Activated CD8-positive, alpha-beta memory T cell treated with anti-CD3 and anti-CD28 coated beads, Interleukin-2, amount 50 U/mL, for 48 hours (primary cell): ENCODE data around the gene CD200R1.

ENCODE experiments used
- DNase-seq: peaks from one replicate; pipeline ENCODE4 v3.0.0-alpha.2; 2020

The CD200R1 gene

GRCh38 chr3:112884678-112885290 lies 90.1 kb downstream of the CD200R1 start:
- DNase-seq: no peak

DNA sequence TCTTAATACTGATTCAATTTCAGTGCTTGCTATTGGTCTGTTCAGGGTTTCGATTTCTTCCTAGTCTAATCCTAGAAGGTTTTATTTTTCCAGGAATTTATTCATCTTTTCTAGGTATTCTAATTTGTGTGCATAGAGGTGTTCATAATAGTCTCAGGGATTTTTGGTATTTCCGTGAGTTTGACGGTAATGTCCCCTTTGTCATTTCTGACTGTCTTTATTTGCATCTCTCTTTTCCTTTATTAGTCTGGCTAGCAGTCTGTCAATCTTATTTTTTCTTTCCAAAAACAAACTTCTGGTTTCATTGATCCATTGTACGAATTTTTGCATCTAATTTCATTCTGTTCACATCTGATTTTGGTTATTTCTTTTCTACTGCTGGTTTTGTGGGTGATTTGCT lies 93.0 kb downstream of the CD200R1 start:
- no peak for DNase-seq

DNA sequence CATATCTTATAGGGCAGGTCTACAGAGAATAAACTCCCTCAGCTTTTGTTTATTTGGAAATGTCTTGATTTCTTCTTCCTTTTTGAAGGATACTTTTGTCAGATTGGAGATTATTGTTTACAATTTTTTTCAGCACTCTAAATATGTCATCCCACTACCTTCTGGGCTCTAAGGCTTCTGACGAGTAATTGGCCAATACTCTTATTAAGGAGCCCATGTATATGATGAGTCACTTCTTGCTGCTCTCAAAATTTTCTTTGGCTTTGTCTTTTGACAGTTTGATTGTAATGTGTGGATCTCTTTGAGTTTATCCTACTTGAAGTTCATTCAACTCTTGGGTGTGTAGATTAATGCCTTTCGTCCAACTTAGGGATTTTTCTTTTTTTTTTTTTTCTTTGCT lies 99.3 kb downstream of the CD200R1 start:
- no peak for DNase-seq

GRCh38 chr3:112874725-112875124 lies 100.2 kb downstream of the CD200R1 start:
- DNase-seq: no peak

DNA sequence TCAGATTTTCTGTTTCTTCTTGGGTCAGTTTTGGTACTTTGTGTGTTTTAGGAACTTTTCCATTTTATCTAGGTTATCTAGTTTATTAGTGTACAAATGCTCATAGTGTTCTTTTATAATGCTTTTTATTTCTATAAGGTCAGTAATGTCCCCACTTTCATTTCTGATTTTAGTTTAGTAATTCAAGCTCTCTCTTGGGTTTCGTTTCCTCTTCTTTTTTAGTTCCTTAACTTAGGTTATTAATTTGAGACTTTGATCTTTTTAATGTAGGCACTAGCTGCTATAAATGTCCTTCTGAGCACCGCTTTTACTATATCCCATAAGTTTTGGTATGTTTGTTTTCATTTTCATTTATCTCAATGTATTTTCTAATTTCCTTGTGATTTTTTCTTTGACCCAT lies 101.3 kb downstream of the CD200R1 start:
- no peak for DNase-seq

DNA sequence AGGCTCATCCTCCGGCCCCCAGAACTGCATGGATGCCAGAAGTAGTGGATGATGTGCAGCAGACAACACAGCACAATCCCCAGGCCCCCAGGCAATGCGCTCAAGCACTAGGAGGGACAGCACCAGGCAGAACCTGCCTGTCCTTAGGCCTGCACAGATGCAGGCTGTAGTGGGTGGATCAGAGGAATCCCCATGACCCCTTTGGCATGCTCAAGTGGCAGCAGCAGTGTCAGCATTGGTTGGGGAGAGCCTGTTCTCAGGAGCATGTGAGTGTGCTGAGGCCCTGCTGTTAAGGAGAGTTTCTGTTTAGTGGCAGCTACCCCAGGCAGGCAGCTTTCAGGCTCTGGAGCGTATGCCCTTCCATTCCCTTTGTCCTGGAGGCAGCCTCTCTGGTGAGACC lies 103.2 kb downstream of the CD200R1 start:
- no peak for DNase-seq
